Stomach (tissue), 4 donors: ENCODE measurements around the gene EPB41L2.

Experiments
- EP300 ChIP-seq: sonication (generic); formaldehyde crosslinking; IDR thresholded peaks from one replicate; pipeline ENCODE4 v1.6.1; 2017; ENCODE audit warnings: antibody characterized with exemption
- POLR2A ChIP-seq, 4 donors: fragments of 450-650 bp; IDR thresholded peaks; one replicate each; pipeline ENCODE4 v1.6.1; 2016; ENCODE audit warnings: antibody characterized with exemption in 4 of 4, control low read depth in 2 of 4, mild to moderate bottlenecking in 1 of 4, moderate library complexity in 1 of 4
- POLR2AphosphoS5 ChIP-seq, 3 donors: sonication (generic); formaldehyde crosslinking; IDR thresholded peaks; one replicate each; pipeline ENCODE4 v1.6.1; 2016; ENCODE audit warnings: antibody characterized with exemption in 3 of 3
- TF ChIP-seq, protein P1 (sequence below), 7 experiments: fragments of 450-650 bp in 4 of 7; fragments of 200-600 bp in 3 of 7; sonication (generic) in 3 of 7; IDR thresholded peaks; one replicate each; pipeline ENCODE4 v1.5.1; 2016 to 2019; ENCODE audit warnings: antibody characterized with exemption in 7 of 7, control low read depth in 2 of 7, mild to moderate bottlenecking in 1 of 7

DNA sequence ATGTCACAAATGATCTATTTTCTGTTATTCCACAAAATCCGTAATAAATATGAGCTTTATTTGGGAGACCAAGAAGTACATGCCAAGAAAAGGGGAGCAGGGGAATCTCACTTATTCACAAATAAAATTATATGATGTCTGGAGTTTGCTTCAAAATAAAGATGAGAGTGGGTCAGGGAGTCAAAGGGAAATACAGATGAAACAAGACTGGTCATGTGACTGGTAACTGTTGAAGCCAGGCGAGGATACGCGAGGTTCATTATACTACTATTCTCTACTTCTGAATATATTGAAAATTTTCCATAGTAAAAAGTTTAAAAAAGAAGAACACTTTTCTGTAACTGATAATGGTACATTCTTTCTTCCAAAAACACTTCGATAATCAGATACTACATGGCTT lies 14.6 kb downstream of the EPB41L2 start:
- TF ChIP-seq, protein P1, sequence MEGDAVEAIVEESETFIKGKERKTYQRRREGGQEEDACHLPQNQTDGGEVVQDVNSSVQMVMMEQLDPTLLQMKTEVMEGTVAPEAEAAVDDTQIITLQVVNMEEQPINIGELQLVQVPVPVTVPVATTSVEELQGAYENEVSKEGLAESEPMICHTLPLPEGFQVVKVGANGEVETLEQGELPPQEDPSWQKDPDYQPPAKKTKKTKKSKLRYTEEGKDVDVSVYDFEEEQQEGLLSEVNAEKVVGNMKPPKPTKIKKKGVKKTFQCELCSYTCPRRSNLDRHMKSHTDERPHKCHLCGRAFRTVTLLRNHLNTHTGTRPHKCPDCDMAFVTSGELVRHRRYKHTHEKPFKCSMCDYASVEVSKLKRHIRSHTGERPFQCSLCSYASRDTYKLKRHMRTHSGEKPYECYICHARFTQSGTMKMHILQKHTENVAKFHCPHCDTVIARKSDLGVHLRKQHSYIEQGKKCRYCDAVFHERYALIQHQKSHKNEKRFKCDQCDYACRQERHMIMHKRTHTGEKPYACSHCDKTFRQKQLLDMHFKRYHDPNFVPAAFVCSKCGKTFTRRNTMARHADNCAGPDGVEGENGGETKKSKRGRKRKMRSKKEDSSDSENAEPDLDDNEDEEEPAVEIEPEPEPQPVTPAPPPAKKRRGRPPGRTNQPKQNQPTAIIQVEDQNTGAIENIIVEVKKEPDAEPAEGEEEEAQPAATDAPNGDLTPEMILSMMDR (IDR thresholded peaks at IDR 0.05) = no peak
- TF ChIP-seq POLR2A (IDR thresholded peaks at IDR 0.05) = no peak
- no peak for TF ChIP-seq POLR2AphosphoS5 (IDR thresholded peaks at IDR 0.05)
- TF ChIP-seq EP300 = no peak
